ENCODE data around the gene SOX5. TPM values are rescaled to one million over a fixed set of nuclear protein-coding genes. Genes with fewer than 3 reads are reported as not detected.

The SOX5 gene
- total RNA-seq, 3 donors from 2014 or later: 10.5 to 42.1 (median 11.7) TPM

DNA sequence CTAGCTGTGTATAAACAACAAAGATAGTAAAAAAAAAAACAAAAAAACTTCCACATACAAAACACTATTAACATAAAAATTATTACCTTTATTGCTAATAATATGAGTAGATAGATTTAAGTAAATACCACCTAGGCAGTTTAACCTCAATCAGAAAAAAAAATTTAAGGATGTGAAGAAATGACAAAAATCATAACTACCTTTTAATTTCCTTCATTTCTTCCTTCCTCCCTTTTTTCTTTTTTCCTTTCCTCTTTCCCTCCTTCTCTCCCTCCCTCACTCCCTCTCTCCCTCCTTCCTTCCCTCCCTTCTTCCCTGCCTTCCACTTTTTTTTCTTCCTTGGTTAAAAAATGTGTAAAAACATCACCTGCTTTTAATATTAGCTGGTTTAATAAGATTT lies 81.7 kb downstream of the SOX5 start:
- Histone ChIP-seq H3K4me1 (no peaks in the 10 kb centered on the region), H3K27ac (no peak overlapping the region), H3K4me3 (no peak overlapping the region), H3K9me3 (no peaks in the 10 kb centered on the region), H3K36me3 (no peaks in the 10 kb centered on the region), H3K27me3 (no peaks in the 10 kb centered on the region)
- DNase-seq (ENCODE audit: low spot score in 2 of 2): no peak
- TF ChIP-seq, protein P1, sequence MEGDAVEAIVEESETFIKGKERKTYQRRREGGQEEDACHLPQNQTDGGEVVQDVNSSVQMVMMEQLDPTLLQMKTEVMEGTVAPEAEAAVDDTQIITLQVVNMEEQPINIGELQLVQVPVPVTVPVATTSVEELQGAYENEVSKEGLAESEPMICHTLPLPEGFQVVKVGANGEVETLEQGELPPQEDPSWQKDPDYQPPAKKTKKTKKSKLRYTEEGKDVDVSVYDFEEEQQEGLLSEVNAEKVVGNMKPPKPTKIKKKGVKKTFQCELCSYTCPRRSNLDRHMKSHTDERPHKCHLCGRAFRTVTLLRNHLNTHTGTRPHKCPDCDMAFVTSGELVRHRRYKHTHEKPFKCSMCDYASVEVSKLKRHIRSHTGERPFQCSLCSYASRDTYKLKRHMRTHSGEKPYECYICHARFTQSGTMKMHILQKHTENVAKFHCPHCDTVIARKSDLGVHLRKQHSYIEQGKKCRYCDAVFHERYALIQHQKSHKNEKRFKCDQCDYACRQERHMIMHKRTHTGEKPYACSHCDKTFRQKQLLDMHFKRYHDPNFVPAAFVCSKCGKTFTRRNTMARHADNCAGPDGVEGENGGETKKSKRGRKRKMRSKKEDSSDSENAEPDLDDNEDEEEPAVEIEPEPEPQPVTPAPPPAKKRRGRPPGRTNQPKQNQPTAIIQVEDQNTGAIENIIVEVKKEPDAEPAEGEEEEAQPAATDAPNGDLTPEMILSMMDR (IDR thresholded peaks at IDR 0.05): no peak
- TF ChIP-seq POLR2AphosphoS5 (IDR thresholded peaks at IDR 0.05) (no peak), POLR2A (IDR thresholded peaks at IDR 0.05) (no peak)
- intact Hi-C loops (cut with DNase I; ENCODE audit: low total_unique reads): no loop called here

DNA sequence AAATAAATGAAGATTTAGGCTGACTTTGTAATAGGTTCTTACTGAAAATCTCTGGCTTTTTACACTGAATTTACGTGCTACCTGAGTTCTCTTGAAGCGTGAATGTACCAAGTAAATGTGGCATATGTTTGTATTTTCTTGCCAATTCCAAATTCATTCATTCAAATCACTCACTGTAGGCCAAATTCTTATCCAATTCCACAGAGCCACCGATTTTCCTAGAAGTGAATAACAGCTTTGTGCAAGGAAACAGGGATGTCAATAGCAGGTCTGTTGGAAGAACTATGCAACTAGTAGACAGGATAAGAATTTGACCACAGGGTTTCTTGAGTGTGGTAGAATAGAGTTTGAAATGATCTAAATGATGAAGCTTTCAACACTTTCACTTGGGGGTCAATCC lies 86.8 kb downstream of the SOX5 start:
- no peak for DNase-seq (ENCODE audit: low spot score in 2 of 2)
- H3K27me3 ChIP-seq: no peaks in the 10 kb centered on the region
- no peaks in the 10 kb centered on the region for H3K4me1 ChIP-seq
- no peak overlapping the region for H3K4me3 ChIP-seq
- no peaks in the 10 kb centered on the region for H3K36me3 ChIP-seq
- intact Hi-C loops (cut with DNase I; ENCODE audit: low total_unique reads): no loop called here
- no peak for TF ChIP-seq POLR2AphosphoS5 (IDR thresholded peaks at IDR 0.05)
- TF ChIP-seq, protein P1 (IDR thresholded peaks at IDR 0.05): no peak
- no peak for TF ChIP-seq POLR2A (IDR thresholded peaks at IDR 0.05)
- H3K27ac ChIP-seq: no peak overlapping the region
- H3K9me3 ChIP-seq: peaks cover 6 to 12% of the 10 kb centered on the region in 2 donors

DNA sequence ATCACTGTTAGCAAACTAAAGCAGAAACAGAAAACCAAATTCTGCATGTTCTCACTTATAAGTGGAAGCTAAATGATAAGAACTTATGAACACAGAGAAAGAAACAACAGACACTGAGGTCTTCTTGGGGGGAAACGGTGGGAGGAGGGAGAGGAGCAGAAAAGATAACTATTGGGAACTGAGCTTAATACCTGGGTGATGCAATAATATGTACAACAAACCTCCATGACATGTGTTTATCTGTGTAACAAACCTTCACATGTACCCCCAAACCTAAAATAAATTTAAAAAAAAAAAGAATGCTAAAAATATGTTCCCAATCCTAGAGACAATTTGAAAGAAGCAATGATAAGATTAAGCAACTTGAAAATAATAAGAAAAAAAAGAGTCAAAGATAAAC lies 89.5 kb downstream of the SOX5 start:
- Histone ChIP-seq H3K27ac (no peak overlapping the region), H3K27me3 (no peaks in the 10 kb centered on the region), H3K36me3 (no peaks in the 10 kb centered on the region), H3K9me3 (peaks cover 6 to 12% of the 10 kb centered on the region in 2 donors), H3K4me3 (no peak overlapping the region), H3K4me1 (no peaks in the 10 kb centered on the region)
- DNase-seq (ENCODE audit: low spot score in 2 of 2): no peak
- intact Hi-C loops (cut with DNase I; ENCODE audit: low total_unique reads): no loop called here
- TF ChIP-seq POLR2A (IDR thresholded peaks at IDR 0.05): no peak
- TF ChIP-seq POLR2AphosphoS5 (IDR thresholded peaks at IDR 0.05): no peak
- TF ChIP-seq, protein P1 (IDR thresholded peaks at IDR 0.05): no peak

DNA sequence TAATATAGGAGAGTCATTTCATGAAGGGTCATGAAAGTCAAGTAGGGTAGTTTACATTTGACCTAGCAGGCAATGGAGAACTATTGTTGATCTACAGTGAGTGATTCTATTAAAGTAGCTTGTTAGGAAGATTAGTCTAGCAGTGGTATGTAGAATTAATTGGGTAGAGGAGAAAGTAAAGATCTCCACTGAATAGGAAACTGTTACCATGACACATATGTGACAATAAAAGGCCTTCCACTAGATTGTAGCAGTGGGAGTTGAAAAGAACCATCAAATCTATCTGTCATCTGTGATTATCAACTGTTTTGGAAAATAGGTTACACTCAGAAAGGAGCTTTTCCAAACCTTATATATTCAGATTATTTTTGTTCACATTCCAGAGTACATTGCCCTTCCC lies 92.3 kb downstream of the SOX5 start:
- intact Hi-C loops (cut with DNase I; ENCODE audit: low total_unique reads): no loop called here
- TF ChIP-seq POLR2AphosphoS5 (IDR thresholded peaks at IDR 0.05): no peak
- TF ChIP-seq POLR2A (IDR thresholded peaks at IDR 0.05): no peak
- TF ChIP-seq, protein P1 (IDR thresholded peaks at IDR 0.05): no peak
- Histone ChIP-seq H3K4me1 (no peaks in the 10 kb centered on the region), H3K4me3 (no peak overlapping the region), H3K9me3 (peaks cover 6 to 12% of the 10 kb centered on the region in 2 donors), H3K27me3 (no peaks in the 10 kb centered on the region), H3K36me3 (no peaks in the 10 kb centered on the region), H3K27ac (no peak overlapping the region)
- no peak for DNase-seq (ENCODE audit: low spot score in 2 of 2)

DNA sequence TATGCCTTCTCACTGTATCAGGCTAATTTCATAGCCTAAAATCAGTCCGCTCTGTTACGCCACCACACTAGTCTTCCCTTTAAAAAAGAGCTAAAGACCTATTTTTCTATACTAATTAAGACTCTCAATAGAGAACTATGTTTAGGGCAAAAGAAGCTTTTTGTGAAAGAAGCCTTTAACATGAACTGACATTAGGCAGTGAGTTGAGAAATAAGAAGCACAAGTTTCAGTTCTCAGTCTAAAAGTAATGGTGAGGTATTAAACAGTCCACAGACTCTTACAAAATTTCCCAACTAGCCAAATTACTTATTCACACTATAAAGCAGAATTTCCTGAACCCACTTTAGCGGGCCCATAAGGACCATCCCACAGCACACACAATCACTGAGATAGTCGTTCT lies 93.7 kb downstream of the SOX5 start:
- Histone ChIP-seq H3K27ac (no peak overlapping the region), H3K4me3 (no peak overlapping the region), H3K4me1 (no peaks in the 10 kb centered on the region), H3K36me3 (no peaks in the 10 kb centered on the region), H3K9me3 (peaks cover 6 to 12% of the 10 kb centered on the region in 2 donors), H3K27me3 (no peaks in the 10 kb centered on the region)
- no peak for DNase-seq (ENCODE audit: low spot score in 2 of 2)
- intact Hi-C loops (cut with DNase I; ENCODE audit: low total_unique reads): no loop called here
- TF ChIP-seq, protein P1 (IDR thresholded peaks at IDR 0.05): no peak

Measured in breast epithelium (tissue), 4 donors.